Activated naive CD4-positive, alpha-beta T cell treated with anti-CD3 and anti-CD28 coated beads, Interleukin-2, amount 10 ng/mL, durations not matched to agents 7 days and 5 days (primary cell): ENCODE results near the gene ANKRD11.

Experiments used
- CTCF ChIA-PET: fragments of 350-600 bp; sonication (Branson Sonifier 250); formaldehyde crosslinking; loops from one replicate; lab custom pipeline; 2021; ENCODE audit warnings: antibody characterized with exemption; lab: Charles Lee
- DNase-seq: peaks from one replicate; pipeline ENCODE4 v3.0.0-alpha.2; 2020
- H3K27ac Mint-ChIP-seq: one replicate; pipeline ENCODE4 v1.8.0; 2021; ENCODE audit warnings: mild to moderate bottlenecking, moderate library complexity, mixed read lengths
- H3K27me3 Mint-ChIP-seq: one replicate; pipeline ENCODE4 v1.8.0; 2021; ENCODE audit warnings: mild to moderate bottlenecking, mixed read lengths
- H3K36me3 Mint-ChIP-seq: one replicate; pipeline ENCODE4 v1.8.0; 2021; ENCODE audit warnings: mixed read lengths
- H3K4me1 Mint-ChIP-seq: one replicate; pipeline ENCODE4 v1.8.0; 2021; ENCODE audit warnings: mixed read lengths
- H3K4me3 Mint-ChIP-seq: one replicate; pipeline ENCODE4 v1.8.0; 2021; ENCODE audit warnings: mild to moderate bottlenecking, moderate library complexity, mixed read lengths
- H3K9me3 Mint-ChIP-seq: one replicate; pipeline ENCODE4 v1.8.0; 2021; ENCODE audit warnings: mixed read lengths

ANKRD11 gene

GRCh38 chr16:89498839-89499238 lies 8.5 kb upstream of the ANKRD11 start:
- Mint-ChIP-seq H3K4me1 (peaks cover 5% of the 10 kb centered on the region), H3K4me3 (no peak overlapping the region), H3K27ac (peak overlapping the region; percentile 42), H3K36me3 (peaks cover 2% of the 10 kb centered on the region), H3K9me3 (no peaks in the 10 kb centered on the region), H3K27me3 (no peaks in the 10 kb centered on the region)
- CTCF ChIA-PET = no interaction called here
- DNase-seq = no peak

DNA sequence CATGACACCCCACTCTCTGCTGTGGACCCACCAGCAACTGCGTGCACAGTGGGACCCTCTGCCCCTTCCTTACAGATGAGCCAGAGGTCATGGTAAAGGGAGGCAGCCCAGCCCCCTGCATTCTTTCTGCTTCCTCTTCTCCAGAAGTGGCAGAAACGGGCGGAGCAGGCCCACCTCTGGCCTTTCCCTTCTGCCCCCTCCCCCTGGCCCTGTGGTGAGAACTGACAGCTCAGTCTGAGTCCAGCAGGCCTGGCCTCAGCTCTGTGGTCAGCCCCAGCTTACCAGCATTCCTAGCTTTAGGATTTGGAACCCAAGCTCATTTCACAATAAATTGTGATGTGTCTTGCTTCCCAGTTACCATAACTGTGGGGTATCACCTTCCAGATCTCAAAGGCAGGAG lies 4.8 kb upstream of the ANKRD11 start:
- Mint-ChIP-seq H3K4me3 (no peak overlapping the region), H3K9me3 (no peaks in the 10 kb centered on the region), H3K27ac (no peak overlapping the region), H3K27me3 (no peaks in the 10 kb centered on the region), H3K36me3 (peaks cover 5% of the 10 kb centered on the region), H3K4me1 (peaks cover 26% of the 10 kb centered on the region)
- no peak for DNase-seq
- CTCF ChIA-PET = interaction anchor here (1.0 to 1.6 kb wide), 2 partner anchors 62 to 161 kb away, joined by 3 read pairs; no protein-coding TSS in a partner anchor

GRCh38 chr16:89493776-89494175 lies 3.4 kb upstream of the ANKRD11 start:
- Mint-ChIP-seq H3K4me1 (peaks cover 30% of the 10 kb centered on the region), H3K4me3 (no peak overlapping the region), H3K27ac (no peak overlapping the region), H3K9me3 (no peaks in the 10 kb centered on the region), H3K36me3 (peaks cover 7% of the 10 kb centered on the region), H3K27me3 (no peaks in the 10 kb centered on the region)
- CTCF ChIA-PET = no interaction called here
- DNase-seq = no peak

DNA sequence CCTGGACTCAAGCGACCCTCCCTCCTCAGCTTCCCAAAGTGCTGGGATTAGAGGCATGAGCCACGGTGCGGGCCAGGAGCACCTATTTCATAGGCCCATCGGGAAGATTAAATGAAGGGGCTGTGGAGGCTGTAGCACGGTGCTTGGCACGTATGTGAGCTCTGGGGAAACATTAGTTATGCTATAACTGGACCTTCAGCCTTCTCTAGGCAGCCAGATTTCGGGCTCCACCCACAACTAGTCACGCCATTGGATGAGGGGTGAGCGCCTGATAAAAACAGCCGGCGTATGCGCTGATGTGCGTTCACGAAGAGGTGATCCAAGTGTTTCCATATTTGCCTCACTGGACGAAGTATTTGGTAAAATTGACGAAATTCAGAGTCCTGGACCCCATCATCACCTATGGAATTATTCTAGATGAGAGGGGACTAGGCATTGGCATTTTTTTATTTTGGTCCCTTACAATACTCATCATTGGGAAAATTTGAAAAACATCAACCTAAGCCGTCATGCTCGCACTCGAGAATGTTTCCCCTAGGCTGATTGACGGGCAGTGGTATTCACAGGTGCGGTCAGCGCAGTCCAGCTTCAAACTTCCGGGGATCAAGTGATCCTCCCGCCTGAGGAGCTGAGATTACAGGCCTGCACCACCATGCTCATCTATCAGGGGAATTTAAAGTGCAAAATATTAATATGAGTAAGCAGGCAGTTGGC lies 1.8 kb upstream of the ANKRD11 start:
- CTCF ChIA-PET = interaction anchor here (0.7 to 1.5 kb wide), 3 partner anchors 12 to 163 kb away, joined by 3 to 4 read pairs (median 3); no protein-coding TSS in a partner anchor
- H3K36me3 Mint-ChIP-seq = peaks cover 15% of the 10 kb centered on the region
- H3K4me1 Mint-ChIP-seq = peaks cover 44% of the 10 kb centered on the region
- peak overlapping the region; percentile 91 for H3K27ac Mint-ChIP-seq
- DNase-seq = no peak
- peak overlapping the region; percentile 83 for H3K4me3 Mint-ChIP-seq
- no peaks in the 10 kb centered on the region for H3K9me3 Mint-ChIP-seq
- H3K27me3 Mint-ChIP-seq = no peaks in the 10 kb centered on the region

GRCh38 chr16:89491238-89491869 lies 993 bp upstream of the ANKRD11 start:
- CTCF ChIA-PET = interaction anchor here (0.7 to 1.5 kb wide), 3 partner anchors 13 to 164 kb away, joined by 3 to 4 read pairs (median 3); no protein-coding TSS in a partner anchor
- Mint-ChIP-seq H3K4me1 (peaks cover 52% of the 10 kb centered on the region), H3K36me3 (peaks cover 19% of the 10 kb centered on the region), H3K27ac (peak overlapping the region; percentile 91), H3K9me3 (no peaks in the 10 kb centered on the region), H3K4me3 (peak overlapping the region; percentile 83), H3K27me3 (no peaks in the 10 kb centered on the region)
- no peak for DNase-seq

DNA sequence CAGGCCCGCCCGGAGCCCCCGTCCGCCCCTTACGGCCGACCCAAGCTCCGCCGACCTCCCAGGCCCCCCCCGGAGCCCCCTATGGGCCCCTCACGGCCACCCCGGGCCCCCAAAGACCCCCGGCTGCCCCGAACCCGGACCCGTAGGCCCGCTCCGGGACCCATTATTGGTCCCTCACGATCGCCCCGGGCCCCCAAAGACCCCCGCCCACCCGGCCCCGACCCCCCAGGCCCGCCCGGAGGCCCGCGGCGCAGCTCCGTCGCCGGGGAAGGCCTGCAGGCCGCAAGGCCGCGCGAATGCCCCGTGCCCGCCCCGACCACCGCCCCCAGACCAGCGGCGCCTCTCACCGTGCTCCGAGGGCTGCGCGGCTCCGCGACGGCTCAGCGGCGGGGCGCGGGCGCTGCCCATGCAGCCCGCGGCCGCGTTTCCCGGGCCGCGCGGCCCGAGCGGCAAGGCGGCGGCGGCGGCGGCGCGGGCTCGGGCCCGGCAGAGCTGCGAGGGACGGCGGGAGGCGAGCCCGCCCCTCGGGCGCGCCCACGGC lies 393 bp downstream of the ANKRD11 start:
- no peak overlapping the region for H3K27ac Mint-ChIP-seq
- peaks cover 62% of the 10 kb centered on the region for H3K4me1 Mint-ChIP-seq
- CTCF ChIA-PET = interaction anchor here (1.6 kb wide), 1 partner anchor 174 kb away, joined by 4 read pairs; no protein-coding TSS in a partner anchor
- H3K4me3 Mint-ChIP-seq = no peak overlapping the region
- H3K9me3 Mint-ChIP-seq = no peaks in the 10 kb centered on the region
- no peaks in the 10 kb centered on the region for H3K27me3 Mint-ChIP-seq
- H3K36me3 Mint-ChIP-seq = peaks cover 28% of the 10 kb centered on the region
- DNase-seq = no peak

DNA sequence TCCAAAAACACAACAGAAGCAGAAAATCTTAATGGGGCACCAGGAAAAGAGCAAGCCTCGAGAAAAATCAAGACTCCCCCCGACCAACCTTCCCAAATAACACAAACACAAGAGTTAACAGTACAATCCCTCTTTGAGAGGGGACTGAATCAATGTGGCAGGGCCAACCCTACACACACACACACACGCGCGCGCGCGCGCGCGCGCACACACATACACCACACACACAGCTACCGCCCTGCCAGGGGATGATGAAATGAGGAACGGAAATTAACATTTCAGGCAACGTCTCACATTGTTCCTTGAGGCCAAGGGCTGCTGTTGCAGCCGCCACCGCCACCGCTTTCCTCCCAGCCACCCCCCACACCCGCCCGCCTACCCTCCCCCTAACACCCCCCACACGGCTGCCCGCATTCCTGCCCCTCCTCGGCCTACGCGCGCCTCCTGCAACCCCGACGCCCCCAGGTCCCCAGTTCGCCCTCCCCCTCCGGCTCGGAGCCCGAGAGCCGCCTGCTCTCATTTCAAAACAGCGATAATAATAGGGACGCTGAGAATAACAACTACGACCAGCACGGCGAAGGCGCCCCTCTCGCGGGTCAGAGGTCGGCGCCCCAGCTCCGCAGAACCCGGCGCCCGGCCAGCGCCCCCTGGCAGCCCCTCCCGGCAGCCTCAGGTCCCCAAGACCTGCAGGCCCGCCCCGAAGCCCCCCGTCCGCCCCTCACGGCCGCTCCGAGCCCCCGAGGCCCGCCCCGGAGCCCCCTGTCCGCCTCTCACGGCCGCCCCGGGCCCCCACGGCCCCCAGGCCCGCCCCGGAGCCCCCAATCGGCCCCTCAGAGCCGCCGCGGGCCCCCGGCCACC lies 1.1 kb downstream of the ANKRD11 start:
- H3K4me1 Mint-ChIP-seq = peaks cover 69% of the 10 kb centered on the region
- no peaks in the 10 kb centered on the region for H3K9me3 Mint-ChIP-seq
- peak overlapping the region; percentile 98 for H3K27ac Mint-ChIP-seq
- CTCF ChIA-PET = interaction anchor here (1.6 kb wide), 1 partner anchor 174 kb away, joined by 4 read pairs; no protein-coding TSS in a partner anchor
- H3K36me3 Mint-ChIP-seq = peaks cover 29% of the 10 kb centered on the region
- H3K4me3 Mint-ChIP-seq = peak overlapping the region; percentile 94
- no peaks in the 10 kb centered on the region for H3K27me3 Mint-ChIP-seq
- DNase-seq = peak; percentile 90

DNA sequence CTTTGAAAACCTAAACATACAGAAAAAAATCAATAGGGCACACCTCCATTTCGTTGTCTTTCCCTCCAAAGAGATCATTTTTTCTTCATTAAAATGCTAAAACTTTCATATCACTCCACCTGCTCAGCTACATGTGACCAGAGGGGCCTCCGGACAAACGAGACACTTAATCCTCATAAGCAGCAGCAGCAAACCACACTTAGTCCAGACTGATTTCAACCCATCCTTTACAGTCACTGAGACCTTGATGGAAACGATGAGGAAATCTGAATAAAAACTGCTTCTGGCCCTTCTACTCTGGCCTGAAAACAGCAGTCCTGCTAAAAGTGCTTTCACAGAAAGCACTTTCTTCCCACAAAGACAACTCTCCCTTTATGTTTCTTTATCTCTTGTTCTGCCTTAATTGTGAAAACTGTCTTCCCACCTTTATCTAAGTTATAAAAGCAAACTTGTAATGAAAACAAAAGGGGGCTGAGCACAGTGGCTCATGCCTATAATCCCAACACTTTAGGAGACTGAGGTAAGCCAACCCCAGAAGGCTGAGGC lies 4.6 kb downstream of the ANKRD11 start:
- Mint-ChIP-seq H3K27ac (peak overlapping the region; percentile 87), H3K9me3 (no peaks in the 10 kb centered on the region), H3K27me3 (no peaks in the 10 kb centered on the region), H3K4me1 (peaks cover 79% of the 10 kb centered on the region), H3K4me3 (peak overlapping the region; percentile 49), H3K36me3 (peaks cover 56% of the 10 kb centered on the region)
- CTCF ChIA-PET = interaction anchor here (0.9 kb wide), 1 partner anchor 41 kb away, joined by 3 read pairs; no protein-coding TSS in a partner anchor
- no peak for DNase-seq

DNA sequence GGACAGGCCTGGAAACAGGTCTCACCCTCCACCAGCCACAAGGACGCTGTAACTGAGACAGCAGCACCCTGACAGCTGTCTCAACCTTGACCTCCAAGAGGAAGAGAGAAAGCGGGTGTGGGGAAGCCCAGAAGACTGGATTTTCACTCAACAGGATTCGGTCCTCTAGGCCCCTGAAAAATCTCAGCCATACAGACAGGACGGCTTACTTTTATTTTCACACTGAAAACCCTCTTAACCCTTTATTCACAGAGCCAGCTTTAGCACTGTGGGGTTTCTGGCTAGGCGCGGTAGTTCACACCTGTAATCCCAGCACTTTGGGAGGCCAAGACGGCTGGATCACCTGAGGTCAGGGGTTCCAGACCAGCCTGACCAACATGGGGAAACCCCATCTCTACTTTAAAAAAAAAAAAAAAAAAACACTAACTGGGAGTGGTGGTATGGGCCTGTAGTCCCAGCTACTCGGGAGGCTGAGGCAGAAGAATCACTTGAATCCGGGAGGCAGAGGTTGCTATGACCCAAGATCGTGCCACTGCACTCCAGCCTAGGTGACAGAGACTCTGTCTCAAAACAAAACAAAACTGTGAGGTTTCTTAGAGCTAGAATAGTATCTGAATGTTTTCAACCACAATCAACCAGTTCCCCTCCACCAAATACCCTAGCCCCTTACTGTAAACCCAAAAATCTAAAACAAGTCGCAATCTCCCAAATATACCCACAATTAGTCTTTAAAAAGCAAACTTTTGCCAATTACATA lies 5.3 kb downstream of the ANKRD11 start:
- Mint-ChIP-seq H3K27ac (peak overlapping the region; percentile 87), H3K4me1 (peaks cover 84% of the 10 kb centered on the region), H3K36me3 (peaks cover 57% of the 10 kb centered on the region), H3K4me3 (peak overlapping the region; percentile 49), H3K9me3 (no peaks in the 10 kb centered on the region), H3K27me3 (no peaks in the 10 kb centered on the region)
- peak; percentile 50 for DNase-seq
- CTCF ChIA-PET = interaction anchor here (0.9 kb wide), 1 partner anchor 41 kb away, joined by 3 read pairs; no protein-coding TSS in a partner anchor

DNA sequence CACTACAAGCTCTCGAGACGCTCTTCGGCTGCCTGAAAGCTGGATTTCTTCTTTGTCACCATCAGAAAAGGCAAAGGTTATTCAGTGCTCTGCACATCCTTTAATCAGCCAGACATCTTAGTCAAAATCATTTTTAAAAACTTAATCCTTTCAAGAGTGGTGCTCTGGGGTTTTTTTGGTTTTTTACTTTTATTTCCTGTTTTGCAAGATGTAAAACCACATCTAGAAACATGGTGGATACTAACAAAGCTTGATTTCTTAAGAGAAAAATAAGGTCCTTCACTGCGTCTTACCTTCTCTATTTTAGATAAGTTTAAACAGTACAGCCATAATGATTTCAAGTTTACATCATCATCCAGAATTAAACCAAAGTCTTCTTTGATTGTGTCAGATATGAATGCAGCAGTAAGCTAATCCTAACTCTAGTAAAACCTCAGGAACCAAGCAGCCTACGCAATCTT lies 6.3 kb downstream of the ANKRD11 start:
- no peak for DNase-seq
- CTCF ChIA-PET = interaction anchor here (0.8 kb wide), 1 partner anchor 13 kb away, joined by 3 read pairs; no protein-coding TSS in a partner anchor
- Mint-ChIP-seq H3K27ac (peak overlapping the region; percentile 87), H3K4me1 (peaks cover 88% of the 10 kb centered on the region), H3K4me3 (peak overlapping the region; percentile 49), H3K27me3 (no peaks in the 10 kb centered on the region), H3K36me3 (peaks cover 55% of the 10 kb centered on the region), H3K9me3 (no peaks in the 10 kb centered on the region)

DNA sequence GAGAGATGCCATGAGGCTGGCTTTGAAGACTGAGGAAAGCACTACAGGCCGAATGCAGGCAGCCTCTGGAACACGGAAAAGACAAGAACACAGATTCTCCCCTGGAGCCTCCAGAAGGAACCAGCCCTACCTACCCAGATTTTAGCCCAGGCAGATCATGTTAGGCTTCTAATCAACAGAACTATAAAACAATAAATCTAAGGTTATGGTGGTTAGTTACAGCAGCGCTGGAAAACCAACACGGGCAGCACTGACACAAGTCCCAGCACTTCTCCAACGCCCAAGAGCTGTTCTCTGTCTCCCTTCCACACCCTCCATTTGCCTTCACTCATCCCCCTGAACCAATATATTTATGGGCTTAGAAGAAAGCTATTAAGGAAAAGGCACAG lies 7.5 kb downstream of the ANKRD11 start:
- Mint-ChIP-seq H3K4me1 (peaks cover 88% of the 10 kb centered on the region), H3K9me3 (no peaks in the 10 kb centered on the region), H3K4me3 (peak overlapping the region; percentile 51), H3K27ac (peak overlapping the region; percentile 87), H3K27me3 (no peaks in the 10 kb centered on the region), H3K36me3 (peaks cover 49% of the 10 kb centered on the region)
- DNase-seq = no peak
- CTCF ChIA-PET = no interaction called here

- Mint-ChIP-seq H3K9me3 (no peaks in the 10 kb centered on the region), H3K36me3 (peaks cover 48% of the 10 kb centered on the region), H3K4me1 (peaks cover 86% of the 10 kb centered on the region), H3K4me3 (peak overlapping the region; percentile 51), H3K27me3 (no peaks in the 10 kb centered on the region), H3K27ac (peak overlapping the region; percentile 87)
- CTCF ChIA-PET = no interaction called here
- DNase-seq = no peak
Measured at GRCh38 chr16:89482150-89482816, 8.1 kb downstream of the ANKRD11 start.
